GM10847 (cell line): ENCODE data around the gene STON1.

ENCODE experiments used
- POLR2A ChIP-seq: IDR thresholded peaks from 2 replicates; pipeline ENCODE4 v1.6.1; 2011; ENCODE audit not compliant: insufficient read length; ENCODE audit errors: extremely low read depth

The STON1 gene

GRCh38 chr2:48633143-48633542 lies 103.2 kb downstream of the STON1 start:
- no peak for TF ChIP-seq POLR2A

GRCh38 chr2:48635786-48636185 lies 105.8 kb downstream of the STON1 start:
- TF ChIP-seq POLR2A, result no peak

- TF ChIP-seq POLR2A, result no peak
Observed at GRCh38 chr2:48638261-48638660, 108.3 kb downstream of the STON1 start.
